ENCODE measurements around the gene FAM162A.
A peak's percentile ranks its signal among the peaks of the same experiment; 100 is the strongest.

Gene FAM162A

DNA sequence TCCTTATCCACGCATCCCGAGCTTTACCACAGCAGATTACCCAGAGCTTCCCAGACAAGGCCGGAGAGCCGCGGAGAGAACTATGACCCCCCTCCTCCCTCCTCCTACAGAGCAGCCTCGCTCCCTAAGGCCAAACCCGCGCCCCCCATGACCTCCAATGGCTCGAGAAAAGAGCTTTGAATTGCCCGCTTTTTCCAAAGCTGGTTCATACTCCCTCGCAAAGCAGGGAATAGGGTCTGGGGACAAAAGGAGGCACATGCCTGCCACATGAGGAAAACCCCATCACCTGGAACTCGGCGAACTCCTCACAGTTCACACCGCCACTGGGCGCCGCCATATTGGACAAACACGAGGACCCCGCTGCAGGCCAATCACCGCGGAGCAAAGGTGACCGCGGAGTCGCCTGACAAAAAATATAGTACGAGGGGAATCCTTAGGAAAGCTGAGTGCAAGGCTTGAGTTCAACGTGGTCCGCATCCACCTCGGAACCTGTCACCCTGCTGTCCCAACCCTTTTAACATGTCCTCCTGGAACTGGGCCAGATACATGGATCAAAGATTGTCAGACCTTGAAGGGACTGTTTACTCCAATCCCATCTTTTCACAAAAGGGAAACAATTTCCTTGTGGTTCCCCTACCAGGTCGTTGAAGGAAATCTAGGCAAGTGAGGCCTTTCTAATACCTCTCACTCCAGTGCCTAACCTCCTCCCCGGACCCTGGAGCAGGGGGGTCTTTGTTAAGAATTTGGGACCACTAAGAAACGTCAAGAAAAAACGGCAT is 905 bp upstream of the FAM162A start, which contains the start of gene MIX23 (continued):
- TF ChIP-seq, protein P1, sequence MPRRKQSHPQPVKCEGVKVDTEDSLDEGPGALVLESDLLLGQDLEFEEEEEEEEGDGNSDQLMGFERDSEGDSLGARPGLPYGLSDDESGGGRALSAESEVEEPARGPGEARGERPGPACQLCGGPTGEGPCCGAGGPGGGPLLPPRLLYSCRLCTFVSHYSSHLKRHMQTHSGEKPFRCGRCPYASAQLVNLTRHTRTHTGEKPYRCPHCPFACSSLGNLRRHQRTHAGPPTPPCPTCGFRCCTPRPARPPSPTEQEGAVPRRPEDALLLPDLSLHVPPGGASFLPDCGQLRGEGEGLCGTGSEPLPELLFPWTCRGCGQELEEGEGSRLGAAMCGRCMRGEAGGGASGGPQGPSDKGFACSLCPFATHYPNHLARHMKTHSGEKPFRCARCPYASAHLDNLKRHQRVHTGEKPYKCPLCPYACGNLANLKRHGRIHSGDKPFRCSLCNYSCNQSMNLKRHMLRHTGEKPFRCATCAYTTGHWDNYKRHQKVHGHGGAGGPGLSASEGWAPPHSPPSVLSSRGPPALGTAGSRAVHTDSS (tag by site-specific recombination; IDR thresholded peaks at IDR 0.05), result no peak
- no peak for TF ChIP-seq OSR2 (tag by site-specific recombination; IDR thresholded peaks at IDR 0.05)
- TF ChIP-seq KLF7 (tag by site-specific recombination; IDR thresholded peaks at IDR 0.05; ENCODE audit: borderline replicate concordance), result no peak
- no peak for TF ChIP-seq ZNF701 (tag by site-specific recombination; IDR thresholded peaks at IDR 0.05)
- TF ChIP-seq ZNF473 (tag by site-specific recombination; IDR thresholded peaks at IDR 0.05), result no peak
- TF ChIP-seq, protein P2, sequence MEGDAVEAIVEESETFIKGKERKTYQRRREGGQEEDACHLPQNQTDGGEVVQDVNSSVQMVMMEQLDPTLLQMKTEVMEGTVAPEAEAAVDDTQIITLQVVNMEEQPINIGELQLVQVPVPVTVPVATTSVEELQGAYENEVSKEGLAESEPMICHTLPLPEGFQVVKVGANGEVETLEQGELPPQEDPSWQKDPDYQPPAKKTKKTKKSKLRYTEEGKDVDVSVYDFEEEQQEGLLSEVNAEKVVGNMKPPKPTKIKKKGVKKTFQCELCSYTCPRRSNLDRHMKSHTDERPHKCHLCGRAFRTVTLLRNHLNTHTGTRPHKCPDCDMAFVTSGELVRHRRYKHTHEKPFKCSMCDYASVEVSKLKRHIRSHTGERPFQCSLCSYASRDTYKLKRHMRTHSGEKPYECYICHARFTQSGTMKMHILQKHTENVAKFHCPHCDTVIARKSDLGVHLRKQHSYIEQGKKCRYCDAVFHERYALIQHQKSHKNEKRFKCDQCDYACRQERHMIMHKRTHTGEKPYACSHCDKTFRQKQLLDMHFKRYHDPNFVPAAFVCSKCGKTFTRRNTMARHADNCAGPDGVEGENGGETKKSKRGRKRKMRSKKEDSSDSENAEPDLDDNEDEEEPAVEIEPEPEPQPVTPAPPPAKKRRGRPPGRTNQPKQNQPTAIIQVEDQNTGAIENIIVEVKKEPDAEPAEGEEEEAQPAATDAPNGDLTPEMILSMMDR (tag by site-specific recombination; IDR thresholded peaks at IDR 0.05), result no peak
- TF ChIP-seq, protein P3, sequence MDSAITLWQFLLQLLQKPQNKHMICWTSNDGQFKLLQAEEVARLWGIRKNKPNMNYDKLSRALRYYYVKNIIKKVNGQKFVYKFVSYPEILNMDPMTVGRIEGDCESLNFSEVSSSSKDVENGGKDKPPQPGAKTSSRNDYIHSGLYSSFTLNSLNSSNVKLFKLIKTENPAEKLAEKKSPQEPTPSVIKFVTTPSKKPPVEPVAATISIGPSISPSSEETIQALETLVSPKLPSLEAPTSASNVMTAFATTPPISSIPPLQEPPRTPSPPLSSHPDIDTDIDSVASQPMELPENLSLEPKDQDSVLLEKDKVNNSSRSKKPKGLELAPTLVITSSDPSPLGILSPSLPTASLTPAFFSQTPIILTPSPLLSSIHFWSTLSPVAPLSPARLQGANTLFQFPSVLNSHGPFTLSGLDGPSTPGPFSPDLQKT (IDR thresholded peaks at IDR 0.05; ENCODE audit: borderline replicate concordance, low read depth, low read length), result no peak
- TF ChIP-seq ZNF223 (tag by site-specific recombination; IDR thresholded peaks at IDR 0.05), result no peak
- TF ChIP-seq SCRT2 (tag by site-specific recombination; IDR thresholded peaks at IDR 0.05), result no peak
- TF ChIP-seq ZNF843 (tag by site-specific recombination; IDR thresholded peaks at IDR 0.05), result no peak
- TF ChIP-seq ZNF248 (tag by site-specific recombination; IDR thresholded peaks at IDR 0.05), result no peak
- no peak for TF ChIP-seq ZNF302 (tag by site-specific recombination; IDR thresholded peaks at IDR 0.05; ENCODE audit: low read depth)
- TF ChIP-seq ATF2 (tag by site-specific recombination; IDR thresholded peaks at IDR 0.05; ENCODE audit: low read depth), result no peak
- TF ChIP-seq, protein P4, sequence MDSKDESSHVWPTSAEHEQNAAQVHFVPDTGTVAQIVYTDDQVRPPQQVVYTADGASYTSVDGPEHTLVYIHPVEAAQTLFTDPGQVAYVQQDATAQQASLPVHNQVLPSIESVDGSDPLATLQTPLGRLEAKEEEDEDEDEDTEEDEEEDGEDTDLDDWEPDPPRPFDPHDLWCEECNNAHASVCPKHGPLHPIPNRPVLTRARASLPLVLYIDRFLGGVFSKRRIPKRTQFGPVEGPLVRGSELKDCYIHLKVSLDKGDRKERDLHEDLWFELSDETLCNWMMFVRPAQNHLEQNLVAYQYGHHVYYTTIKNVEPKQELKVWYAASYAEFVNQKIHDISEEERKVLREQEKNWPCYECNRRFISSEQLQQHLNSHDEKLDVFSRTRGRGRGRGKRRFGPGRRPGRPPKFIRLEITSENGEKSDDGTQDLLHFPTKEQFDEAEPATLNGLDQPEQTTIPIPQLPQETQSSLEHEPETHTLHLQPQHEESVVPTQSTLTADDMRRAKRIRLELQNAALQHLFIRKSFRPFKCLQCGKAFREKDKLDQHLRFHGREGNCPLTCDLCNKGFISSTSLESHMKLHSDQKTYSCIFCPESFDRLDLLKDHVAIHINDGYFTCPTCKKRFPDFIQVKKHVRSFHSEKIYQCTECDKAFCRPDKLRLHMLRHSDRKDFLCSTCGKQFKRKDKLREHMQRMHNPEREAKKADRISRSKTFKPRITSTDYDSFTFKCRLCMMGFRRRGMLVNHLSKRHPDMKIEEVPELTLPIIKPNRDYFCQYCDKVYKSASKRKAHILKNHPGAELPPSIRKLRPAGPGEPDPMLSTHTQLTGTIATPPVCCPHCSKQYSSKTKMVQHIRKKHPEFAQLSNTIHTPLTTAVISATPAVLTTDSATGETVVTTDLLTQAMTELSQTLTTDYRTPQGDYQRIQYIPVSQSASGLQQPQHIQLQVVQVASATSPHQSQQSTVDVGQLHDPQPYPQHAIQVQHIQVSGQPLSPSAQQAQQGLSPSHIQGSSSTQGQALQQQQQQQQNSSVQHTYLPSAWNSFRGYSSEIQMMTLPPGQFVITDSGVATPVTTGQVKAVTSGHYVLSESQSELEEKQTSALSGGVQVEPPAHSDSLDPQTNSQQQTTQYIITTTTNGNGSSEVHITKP (tag by site-specific recombination; IDR thresholded peaks at IDR 0.05), result peak; percentile 55
- TF ChIP-seq ZNF555 (tag by site-specific recombination; conservative IDR thresholded peaks at IDR 0.05), result no peak
- TF ChIP-seq SALL2 (tag by site-specific recombination; IDR thresholded peaks at IDR 0.05; ENCODE audit: borderline replicate concordance), result no peak
- TF ChIP-seq ZNF596 (tag by site-specific recombination; IDR thresholded peaks at IDR 0.05), result no peak
- TF ChIP-seq ZNF155 (tag by site-specific recombination; IDR thresholded peaks at IDR 0.05), result no peak
- no peak for TF ChIP-seq OVOL3 (tag by site-specific recombination; IDR thresholded peaks at IDR 0.05)
- peak; percentile 51; the same call in 1 of the 2 replicates for TF ChIP-seq ZNF501 (tag by site-specific recombination; IDR thresholded peaks at IDR 0.05)
- TF ChIP-seq ZXDB (tag by site-specific recombination; IDR thresholded peaks at IDR 0.05), result peak; percentile 44; the same call in 1 of the 2 replicates
- 0 out of 2 replicates have a peak, but pooled peaks have one; percentile 43 for TF ChIP-seq SP3 (tag by site-specific recombination; IDR thresholded peaks at IDR 0.05)
- TF ChIP-seq ZNF366 (tag by site-specific recombination; conservative IDR thresholded peaks at IDR 0.05), result no peak
- TF ChIP-seq ZNF335 (tag by site-specific recombination; conservative IDR thresholded peaks at IDR 0.05), result peak; percentile 94
- no peak for TF ChIP-seq ZNF112 (tag by site-specific recombination; IDR thresholded peaks at IDR 0.05)
- no peak for TF ChIP-seq ZNF670 (tag by site-specific recombination; IDR thresholded peaks at IDR 0.05; ENCODE audit: low read depth)
- TF ChIP-seq, protein P5, sequence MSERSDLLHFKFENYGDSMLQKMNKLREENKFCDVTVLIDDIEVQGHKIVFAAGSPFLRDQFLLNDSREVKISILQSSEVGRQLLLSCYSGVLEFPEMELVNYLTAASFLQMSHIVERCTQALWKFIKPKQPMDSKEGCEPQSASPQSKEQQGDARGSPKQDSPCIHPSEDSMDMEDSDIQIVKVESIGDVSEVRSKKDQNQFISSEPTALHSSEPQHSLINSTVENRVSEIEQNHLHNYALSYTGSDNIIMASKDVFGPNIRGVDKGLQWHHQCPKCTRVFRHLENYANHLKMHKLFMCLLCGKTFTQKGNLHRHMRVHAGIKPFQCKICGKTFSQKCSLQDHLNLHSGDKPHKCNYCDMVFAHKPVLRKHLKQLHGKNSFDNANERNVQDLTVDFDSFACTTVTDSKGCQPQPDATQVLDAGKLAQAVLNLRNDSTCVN (tag by site-specific recombination; optimal IDR thresholded peaks at IDR 0.05), result peak; percentile 22
